Esophagus (tissue), 2 donors: ENCODE data around the gene ADPRS. TPM values are rescaled to one million over a fixed set of nuclear protein-coding genes. Genes with fewer than 3 reads are reported as not detected.

ENCODE experiments used
- H3K27ac ChIP-seq, 2 donors: one replicate each; pipeline ENCODE4 v1.5.1; 2013; ENCODE audit warnings: low read depth in 2 of 2, mild to moderate bottlenecking in 2 of 2, inconsistent platforms in 1 of 2, low read length in 1 of 2, moderate library complexity in 1 of 2
- H3K27me3 ChIP-seq, 2 donors: one replicate each; pipeline ENCODE4 v1.6.1; 2013; ENCODE audit warnings: low read length in 2 of 2, control low read depth in 1 of 2, mild to moderate bottlenecking in 1 of 2; ENCODE audit not compliant: insufficient read depth in 2 of 2, control insufficient read depth in 1 of 2
- H3K36me3 ChIP-seq, 2 donors: one replicate each; pipeline ENCODE4 v1.6.1; 2013; ENCODE audit warnings: low read length in 1 of 2; ENCODE audit not compliant: control insufficient read depth in 2 of 2, insufficient read depth in 2 of 2
- H3K4me1 ChIP-seq, 2 donors: one replicate each; pipeline ENCODE4 v1.6.1; 2013; ENCODE audit warnings: low read length in 1 of 2; ENCODE audit not compliant: control insufficient read depth in 2 of 2, insufficient read depth in 2 of 2
- H3K4me3 ChIP-seq, 2 donors: one replicate each; pipeline ENCODE4 v1.5.1; 2013; ENCODE audit warnings: low read length in 2 of 2, mild to moderate bottlenecking in 2 of 2, low read depth in 1 of 2, moderate library complexity in 1 of 2
- H3K9me3 ChIP-seq, 2 donors: one replicate each; pipeline ENCODE4 v1.6.1; 2013; ENCODE audit warnings: mild to moderate bottlenecking in 2 of 2, low read depth in 1 of 2, low read length in 1 of 2, moderate library complexity in 1 of 2; ENCODE audit not compliant: control insufficient read depth in 2 of 2, insufficient read depth in 1 of 2
- WGBS, 2 donors: extraction: QIAGEN DNeasy Blood & Tissue Kit; methylation state at CpG; one replicate each; pipeline ENCODE4 v1.1.7; 2013; 5-methylcytosine and 5-hydroxymethylcytosine counted together
- polyA plus RNA-seq, 2 donors: library from polyadenylated mRNA; stranded (reverse); fragments of 200-250 nt; gene quantifications; one replicate each; pipeline ENCODE4 v1.2.3, GENCODE V29; 2013
- donor health status: healthy with polysubstance abuse.
- donor health status: Bipolar disorder and iron deficiency.

The ADPRS gene
- polyA plus RNA-seq, 2 donors, result 28.2 to 40.3 TPM

GRCh38 chr1:36101546-36101945, 12.9 kb downstream of the ADPRS start:
- no peaks in the 10 kb centered on the region for H3K9me3 ChIP-seq

GRCh38 chr1:36106269-36106668, 17.6 kb downstream of the ADPRS start:
- no peaks in the 10 kb centered on the region for H3K9me3 ChIP-seq
- H3K4me1 ChIP-seq, result no peaks in the 10 kb centered on the region
- H3K4me3 ChIP-seq, result no peak overlapping the region
- WGBS, 2 donors, result 40 to 43% methylated on average over 5 of the region's 5 CpGs
- no peaks in the 10 kb centered on the region for H3K36me3 ChIP-seq
- no peaks in the 10 kb centered on the region for H3K27me3 ChIP-seq
- no peak overlapping the region for H3K27ac ChIP-seq

More at GRCh38 chr1:36101546-36101945, 12.9 kb downstream of the ADPRS start:
- Histone ChIP-seq H3K27ac (no peak overlapping the region), H3K4me3 (no peak overlapping the region), H3K4me1 (peaks cover 0 to 3% of the 10 kb centered on the region in 2 donors), H3K36me3 (no peaks in the 10 kb centered on the region), H3K27me3 (no peaks in the 10 kb centered on the region)
- 95 to 97% methylated on average over 5 of the region's 5 CpGs for WGBS, 2 donors

GRCh38 chr1:36107394-36107793, 18.7 kb downstream of the ADPRS start:
- no peaks in the 10 kb centered on the region for H3K9me3 ChIP-seq
- no peaks in the 10 kb centered on the region for H3K36me3 ChIP-seq
- no peaks in the 10 kb centered on the region for H3K4me1 ChIP-seq
- H3K4me3 ChIP-seq, result no peak overlapping the region
- H3K27me3 ChIP-seq, result no peaks in the 10 kb centered on the region
- 86 to 87% methylated on average over 9 of the region's 9 CpGs for WGBS, 2 donors
- no peak overlapping the region for H3K27ac ChIP-seq

GRCh38 chr1:36108314-36108713, 19.6 kb downstream of the ADPRS start:
- Histone ChIP-seq H3K27me3 (no peaks in the 10 kb centered on the region), H3K4me1 (no peaks in the 10 kb centered on the region), H3K36me3 (no peaks in the 10 kb centered on the region), H3K9me3 (no peaks in the 10 kb centered on the region), H3K27ac (no peak overlapping the region), H3K4me3 (no peak overlapping the region)
- 76 to 83% methylated on average over 14 of the region's 14 CpGs for WGBS, 2 donors

GRCh38 chr1:36109041-36109679, 20.5 kb downstream of the ADPRS start:
- H3K4me1 ChIP-seq, result no peaks in the 10 kb centered on the region
- no peaks in the 10 kb centered on the region for H3K36me3 ChIP-seq
- 71 to 75% methylated on average over 11 of the region's 11 CpGs for WGBS, 2 donors
- no peak overlapping the region for H3K4me3 ChIP-seq
- H3K9me3 ChIP-seq, result no peaks in the 10 kb centered on the region
- no peak overlapping the region for H3K27ac ChIP-seq
- no peaks in the 10 kb centered on the region for H3K27me3 ChIP-seq

- no peaks in the 10 kb centered on the region for H3K4me1 ChIP-seq
- H3K27ac ChIP-seq, result no peak overlapping the region
- no peaks in the 10 kb centered on the region for H3K36me3 ChIP-seq
These were observed 22.5 kb downstream of the ADPRS start for GRCh38 chr1:36111151-36111550.

GRCh38 chr1:36112823-36113222, 24.1 kb downstream of the ADPRS start:
- H3K27me3 ChIP-seq, result no peaks in the 10 kb centered on the region
- H3K4me1 ChIP-seq, result no peaks in the 10 kb centered on the region
- H3K9me3 ChIP-seq, result no peaks in the 10 kb centered on the region
- no peaks in the 10 kb centered on the region for H3K36me3 ChIP-seq
- no peak overlapping the region for H3K4me3 ChIP-seq
- 88% methylated on average over 9 of the region's 9 CpGs for WGBS, 2 donors
- H3K27ac ChIP-seq, result no peak overlapping the region

More at GRCh38 chr1:36111151-36111550, 22.5 kb downstream of the ADPRS start:
- Histone ChIP-seq H3K27me3 (no peaks in the 10 kb centered on the region), H3K4me3 (no peak overlapping the region), H3K9me3 (no peaks in the 10 kb centered on the region)
- 63 to 68% methylated on average over 4 of the region's 4 CpGs for WGBS, 2 donors

- no peaks in the 10 kb centered on the region for H3K27me3 ChIP-seq
- 66 to 68% methylated on average over 5 of the region's 5 CpGs for WGBS, 2 donors
- H3K27ac ChIP-seq, result peak overlapping the region in 1 of 2 donors; percentile 14
- no peaks in the 10 kb centered on the region for H3K9me3 ChIP-seq
- H3K4me1 ChIP-seq, result no peaks in the 10 kb centered on the region
- H3K4me3 ChIP-seq, result no peak overlapping the region
- H3K36me3 ChIP-seq, result no peaks in the 10 kb centered on the region
These were observed 25.7 kb downstream of the ADPRS start for GRCh38 chr1:36114371-36114770.

GRCh38 chr1:36115200-36115669, 26.5 kb downstream of the ADPRS start:
- 58 to 65% methylated on average over 18 of the region's 18 CpGs for WGBS, 2 donors
- no peak overlapping the region for H3K4me3 ChIP-seq
- H3K9me3 ChIP-seq, result no peaks in the 10 kb centered on the region
- H3K27ac ChIP-seq, result peak overlapping the region; percentile 34 to 41
- no peaks in the 10 kb centered on the region for H3K4me1 ChIP-seq
- H3K36me3 ChIP-seq, result no peaks in the 10 kb centered on the region
- H3K27me3 ChIP-seq, result no peaks in the 10 kb centered on the region

GRCh38 chr1:36115931-36116330, 27.2 kb downstream of the ADPRS start:
- H3K4me1 ChIP-seq, result no peaks in the 10 kb centered on the region
- 69 to 74% methylated on average over 5 of the region's 5 CpGs for WGBS, 2 donors

More at GRCh38 chr1:36115931-36116330, 27.2 kb downstream of the ADPRS start:
- Histone ChIP-seq H3K27me3 (no peaks in the 10 kb centered on the region), H3K27ac (peak overlapping the region; percentile 24 to 26), H3K9me3 (no peaks in the 10 kb centered on the region), H3K4me3 (no peak overlapping the region), H3K36me3 (no peaks in the 10 kb centered on the region)
